ENCODE data around the gene ADORA2A. TPM values are rescaled to one million over a fixed set of nuclear protein-coding genes. Genes with fewer than 3 reads are reported as not detected.

The ADORA2A gene
- total RNA-seq, 3 donors from 2014 or later, result 1.8 to 4.3 (median 3.4) TPM

GRCh38 chr22:24407278-24407665 is 20.1 kb upstream of the ADORA2A start:
- TF ChIP-seq POLR2AphosphoS5 (IDR thresholded peaks at IDR 0.05), result no peak
- TF ChIP-seq POLR2A (IDR thresholded peaks at IDR 0.05), result no peak
- no peak for TF ChIP-seq CTCF (IDR thresholded peaks at IDR 0.05)
- H3K27me3 ChIP-seq, result no peaks in the 10 kb centered on the region
- H3K4me3 ChIP-seq, result no peak overlapping the region
- H3K4me1 ChIP-seq, result peaks cover 7 to 16% of the 10 kb centered on the region in 2 donors
- no peak for DNase-seq (ENCODE audit: low spot score in 2 of 2)
- H3K9me3 ChIP-seq, result no peaks in the 10 kb centered on the region
- peak overlapping the region; percentile 48 to 59 for H3K27ac ChIP-seq
- intact Hi-C loops (cut with DNase I; ENCODE audit: low total_unique reads), result no loop called here
- no peaks in the 10 kb centered on the region for H3K36me3 ChIP-seq

DNA sequence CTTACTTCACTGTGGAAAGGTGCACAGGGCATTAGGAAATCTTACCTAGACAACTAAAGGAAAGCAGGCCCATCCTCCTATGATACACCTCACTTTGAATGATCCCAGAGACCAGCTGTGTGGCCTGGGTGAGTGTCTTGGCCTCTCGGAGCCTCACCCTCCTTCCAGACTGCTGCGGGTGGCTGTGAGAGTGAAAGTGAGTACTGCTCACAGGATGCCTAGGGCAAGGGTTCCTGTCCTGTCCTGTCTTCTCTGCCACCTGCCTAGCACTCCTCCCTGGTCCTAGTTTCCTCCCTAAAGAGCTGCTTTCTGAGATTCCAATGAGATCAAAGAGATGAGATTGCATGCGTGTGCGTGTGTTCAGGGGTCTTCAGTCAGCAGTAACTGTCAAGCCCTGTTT is 19.5 kb upstream of the ADORA2A start:
- no peak for DNase-seq (ENCODE audit: low spot score in 2 of 2)
- Histone ChIP-seq H3K36me3 (no peaks in the 10 kb centered on the region), H3K4me1 (peaks cover 7 to 10% of the 10 kb centered on the region in 2 donors), H3K27ac (peak overlapping the region; percentile 13 to 48), H3K9me3 (no peaks in the 10 kb centered on the region), H3K27me3 (no peaks in the 10 kb centered on the region), H3K4me3 (no peak overlapping the region)
- intact Hi-C loops (cut with DNase I; ENCODE audit: low total_unique reads), result no loop called here
- TF ChIP-seq POLR2A (IDR thresholded peaks at IDR 0.05), result no peak
- no peak for TF ChIP-seq CTCF (IDR thresholded peaks at IDR 0.05)
- no peak for TF ChIP-seq POLR2AphosphoS5 (IDR thresholded peaks at IDR 0.05)

GRCh38 chr22:24408630-24409029 is 18.8 kb upstream of the ADORA2A start:
- Histone ChIP-seq H3K27me3 (no peaks in the 10 kb centered on the region), H3K4me1 (peaks cover 7% of the 10 kb centered on the region in 2 donors), H3K4me3 (no peak overlapping the region), H3K36me3 (peaks cover 4% of the 10 kb centered on the region), H3K27ac (peak overlapping the region in 1 of 2 donors; percentile 48), H3K9me3 (no peaks in the 10 kb centered on the region)
- intact Hi-C loops (cut with DNase I; ENCODE audit: low total_unique reads), result no loop called here
- no peak for DNase-seq (ENCODE audit: low spot score in 2 of 2)
- TF ChIP-seq POLR2AphosphoS5 (IDR thresholded peaks at IDR 0.05) (no peak), POLR2A (IDR thresholded peaks at IDR 0.05) (no peak), CTCF (IDR thresholded peaks at IDR 0.05) (no peak)

- no peak overlapping the region for H3K4me3 ChIP-seq
- H3K27ac ChIP-seq, result no peak overlapping the region
- no peaks in the 10 kb centered on the region for H3K9me3 ChIP-seq
- intact Hi-C loops (cut with DNase I; ENCODE audit: low total_unique reads), result no loop called here
- no peaks in the 10 kb centered on the region for H3K27me3 ChIP-seq
- peaks cover 6% of the 10 kb centered on the region for H3K36me3 ChIP-seq
- H3K4me1 ChIP-seq, result peaks cover 7% of the 10 kb centered on the region in 2 donors
- no peak for DNase-seq (ENCODE audit: low spot score in 2 of 2)
- TF ChIP-seq POLR2A (IDR thresholded peaks at IDR 0.05) (no peak), POLR2AphosphoS5 (IDR thresholded peaks at IDR 0.05) (no peak), CTCF (IDR thresholded peaks at IDR 0.05) (no peak)
Observed at GRCh38 chr22:24409707-24410106, 17.7 kb upstream of the ADORA2A start.

DNA sequence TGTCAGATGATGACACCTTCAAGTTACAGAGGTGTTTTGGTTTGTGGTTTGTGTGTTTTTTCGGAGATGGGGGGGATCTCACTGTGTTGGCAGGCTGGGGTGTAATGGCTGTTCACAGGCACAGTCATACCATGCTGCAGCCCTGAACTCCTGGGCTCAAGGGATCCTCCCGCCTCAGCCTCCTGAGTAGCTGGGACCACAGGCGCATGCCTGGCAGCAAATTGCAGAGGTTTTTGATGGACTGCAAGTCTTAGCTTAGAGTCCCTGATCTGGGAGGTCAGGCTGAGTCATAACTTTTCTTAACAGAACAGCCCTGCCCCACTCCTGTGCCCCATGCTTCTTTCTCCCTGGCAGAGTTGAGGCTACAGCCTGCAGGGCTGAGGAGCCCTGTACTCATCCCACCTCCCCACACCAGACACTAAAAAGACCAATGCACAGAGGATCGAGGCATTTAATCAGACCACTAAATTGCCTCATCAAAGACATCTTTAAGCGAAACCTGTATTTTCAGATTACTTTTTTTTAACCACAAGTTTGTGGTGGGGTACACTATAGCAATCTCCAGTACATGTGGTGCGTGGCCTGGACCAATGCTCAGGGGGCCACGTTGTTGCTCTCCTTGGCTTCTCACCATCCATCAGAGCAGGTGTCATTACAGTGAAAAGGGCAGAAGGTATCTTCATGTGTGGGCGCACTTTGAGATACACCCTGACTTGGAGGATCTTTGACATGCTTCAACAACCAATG is 17.1 kb upstream of the ADORA2A start:
- no peaks in the 10 kb centered on the region for H3K27me3 ChIP-seq
- H3K4me1 ChIP-seq, result peaks cover 7% of the 10 kb centered on the region in 2 donors
- no peaks in the 10 kb centered on the region for H3K9me3 ChIP-seq
- no peak for DNase-seq (ENCODE audit: low spot score in 2 of 2)
- H3K27ac ChIP-seq, result no peak overlapping the region
- H3K4me3 ChIP-seq, result no peak overlapping the region
- TF ChIP-seq POLR2AphosphoS5 (IDR thresholded peaks at IDR 0.05) (no peak), CTCF (IDR thresholded peaks at IDR 0.05) (no peak), POLR2A (IDR thresholded peaks at IDR 0.05) (no peak)
- peaks cover 6% of the 10 kb centered on the region for H3K36me3 ChIP-seq
- intact Hi-C loops (cut with DNase I; ENCODE audit: low total_unique reads), result no loop called here

Measured in breast epithelium (tissue), 4 donors.